Left ventricle myocardium inferior (tissue), 1 donor: ENCODE results near the gene MRPL33. TPM values are rescaled to one million over a fixed set of nuclear protein-coding genes. Genes with fewer than 3 reads are reported as not detected.

Experiments
- DNase-seq: peaks from one replicate; pipeline ENCODE4 v3.0.0-alpha.2; 2020
- H3K27ac ChIP-seq: fragments of 200-600 bp; replicated peaks from 2 replicates; pipeline ENCODE4 v1.8.0; 2021
- H3K27me3 ChIP-seq: fragments of 200-600 bp; 2 replicates; pipeline ENCODE4 v1.8.0; 2021; ENCODE audit warnings: low read depth
- H3K36me3 ChIP-seq: fragments of 200-600 bp; 2 replicates; pipeline ENCODE4 v1.8.0; 2021
- H3K4me1 ChIP-seq: fragments of 200-600 bp; 2 replicates; pipeline ENCODE4 v1.8.0; 2021
- H3K4me3 ChIP-seq: fragments of 200-600 bp; 2 replicates; pipeline ENCODE4 v1.8.0; 2021; ENCODE audit warnings: mild to moderate bottlenecking, moderate library complexity
- H3K9me3 ChIP-seq: fragments of 200-600 bp; replicated peaks from 2 replicates; pipeline ENCODE4 v1.8.0; 2021
- CTCF ChIP-seq: fragments of 200-600 bp; IDR thresholded peaks from 2 replicates; pipeline ENCODE4 v1.8.0; 2021; ENCODE audit warnings: antibody characterized with exemption, mild to moderate bottlenecking, borderline replicate concordance
- intact Hi-C: fragments of 100-400 bp; cut with micrococcal nuclease; formaldehyde crosslinking; loops from one replicate; pipeline ENCODE4 v1.11.0; 2022
- total RNA-seq: library from RNA; stranded (reverse); fragmentation: NEBNext Ultra II Directional; extraction: Animal tissue kit (Norgen Biotek cat#: 25700); gene quantifications from one replicate; pipeline ENCODE4 v1.2.1, GENCODE V29; 2021
- donor health status: DM: no; HTN: yes; CAD: no; lungs with severe emphysema.

The MRPL33 gene
- total RNA-seq, 1 donor from 2014 or later, result 390 TPM

- Histone ChIP-seq H3K9me3 (no peaks in the 10 kb centered on the region), H3K27me3 (no peaks in the 10 kb centered on the region), H3K4me3 (no peak overlapping the region), H3K4me1 (peaks cover 42% of the 10 kb centered on the region), H3K36me3 (no peaks in the 10 kb centered on the region), H3K27ac (peak overlapping the region; percentile 89)
- intact Hi-C loops, result no loop called here
- TF ChIP-seq CTCF, result no peak
- no peak for DNase-seq
These were observed 34.7 kb upstream of the MRPL33 start for GRCh38 chr2:27736890-27737204.

GRCh38 chr2:27737676-27738348 lies 33.7 kb upstream of the MRPL33 start:
- intact Hi-C loops, result no loop called here
- Histone ChIP-seq H3K36me3 (no peaks in the 10 kb centered on the region), H3K27me3 (no peaks in the 10 kb centered on the region), H3K4me1 (peaks cover 42% of the 10 kb centered on the region), H3K4me3 (no peak overlapping the region), H3K27ac (peak overlapping the region; percentile 89), H3K9me3 (no peaks in the 10 kb centered on the region)
- TF ChIP-seq CTCF, result peak; percentile 32
- DNase-seq, result no peak

GRCh38 chr2:27738349-27739057 lies 33.0 kb upstream of the MRPL33 start:
- Histone ChIP-seq H3K4me3 (no peak overlapping the region), H3K36me3 (no peaks in the 10 kb centered on the region), H3K27ac (peak overlapping the region; percentile 89), H3K9me3 (no peaks in the 10 kb centered on the region), H3K27me3 (no peaks in the 10 kb centered on the region), H3K4me1 (peaks cover 42% of the 10 kb centered on the region)
- TF ChIP-seq CTCF, result no peak
- intact Hi-C loops, result no loop called here
- no peak for DNase-seq

- Histone ChIP-seq H3K27me3 (no peaks in the 10 kb centered on the region), H3K9me3 (no peaks in the 10 kb centered on the region), H3K27ac (no peak overlapping the region), H3K4me3 (no peak overlapping the region), H3K36me3 (no peaks in the 10 kb centered on the region), H3K4me1 (peaks cover 42% of the 10 kb centered on the region)
- no peak for DNase-seq
- no peak for TF ChIP-seq CTCF
- intact Hi-C loops, result no loop called here
These were observed 32.5 kb upstream of the MRPL33 start for GRCh38 chr2:27739058-27739373.

GRCh38 chr2:27741673-27742072 lies 29.8 kb upstream of the MRPL33 start:
- no peak for DNase-seq
- Histone ChIP-seq H3K36me3 (no peaks in the 10 kb centered on the region), H3K9me3 (no peaks in the 10 kb centered on the region), H3K4me1 (peaks cover 22% of the 10 kb centered on the region), H3K4me3 (no peak overlapping the region), H3K27me3 (no peaks in the 10 kb centered on the region), H3K27ac (no peak overlapping the region)
- intact Hi-C loops, result no loop called here
- TF ChIP-seq CTCF, result no peak
